Lower leg skin (tissue), 3 donors: Measurements from ENCODE around the gene LMF2.
"Not testable (repeated sequence)": the region's sequence is repeated elsewhere in the genome, so short reads cannot be mapped to it uniquely, and the experiment has no call there.

ENCODE experiments used
- CTCF ChIP-seq, 3 donors: fragments of 450-650 bp; IDR thresholded peaks; one replicate each; pipeline ENCODE4 v1.5.1; 2016; ENCODE audit warnings: antibody characterized with exemption in 3 of 3, mild to moderate bottlenecking in 3 of 3, moderate library complexity in 2 of 3
- POLR2A ChIP-seq, 2 donors: fragments of 450-650 bp; IDR thresholded peaks; one replicate each; pipeline ENCODE4 v1.6.1; 2016 to 2017; ENCODE audit warnings: antibody characterized with exemption in 2 of 2, mild to moderate bottlenecking in 1 of 2, moderate library complexity in 1 of 2

- TF ChIP-seq POLR2A, CTCF (IDR thresholded peaks at IDR 0.05): not testable (repeated sequence)
These were observed 34.1 kb upstream of the LMF2 start for GRCh38 chr22:50541667-50542026.
